HL-60 (cell line): ENCODE data around the gene HEATR1.

Source experiments
- DNase-seq, 2 experiments: peaks; one replicate each; pipeline ENCODE4 v3.0.0-alpha.2; 2010 to 2020; ENCODE audit warnings: low read depth in 1 of 2, low spot score in 1 of 2
- H3K27ac ChIP-seq: fragments of 250-450 bp; sonication (Bioruptor Pico); replicated peaks from 2 replicates; pipeline ENCODE4 v1.5.1; 2020; ENCODE audit warnings: mild to moderate bottlenecking, moderate library complexity
- H3K27me3 ChIP-seq: fragments of 250-450 bp; sonication (Bioruptor Pico); 2 replicates; pipeline ENCODE4 v1.5.1; 2021; ENCODE audit warnings: mild to moderate bottlenecking, moderate library complexity; ENCODE audit not compliant: insufficient read depth, poor library complexity, severe bottlenecking
- H3K4me3 ChIP-seq: replicated peaks from 2 replicates; pipeline ENCODE4 v1.5.1; 2011; ENCODE audit warnings: mild to moderate bottlenecking, control low read depth, low read length; ENCODE audit not compliant: insufficient read depth
- GABPA ChIP-seq: IDR thresholded peaks from 2 replicates; pipeline ENCODE4 v1.6.1; 2012; ENCODE audit warnings: low read depth
- POLR2AphosphoS5 ChIP-seq: IDR thresholded peaks from 2 replicates; pipeline ENCODE4 v1.6.1; 2012; ENCODE audit warnings: low read depth
- REST ChIP-seq: IDR thresholded peaks from 2 replicates; pipeline ENCODE4 v1.6.1; 2012; ENCODE audit warnings: low read depth; ENCODE audit not compliant: insufficient replicate concordance
- SPI1 ChIP-seq: IDR thresholded peaks from 2 replicates; pipeline ENCODE4 v1.6.1; 2012; ENCODE audit warnings: low read depth, mild to moderate bottlenecking, borderline replicate concordance
- TF ChIP-seq, protein P1 (sequence below): IDR thresholded peaks from one replicate; pipeline ENCODE4 v1.5.1; 2011; ENCODE audit warnings: low read length, control low read depth, inconsistent platforms; ENCODE audit not compliant: insufficient read depth

The HEATR1 gene

DNA sequence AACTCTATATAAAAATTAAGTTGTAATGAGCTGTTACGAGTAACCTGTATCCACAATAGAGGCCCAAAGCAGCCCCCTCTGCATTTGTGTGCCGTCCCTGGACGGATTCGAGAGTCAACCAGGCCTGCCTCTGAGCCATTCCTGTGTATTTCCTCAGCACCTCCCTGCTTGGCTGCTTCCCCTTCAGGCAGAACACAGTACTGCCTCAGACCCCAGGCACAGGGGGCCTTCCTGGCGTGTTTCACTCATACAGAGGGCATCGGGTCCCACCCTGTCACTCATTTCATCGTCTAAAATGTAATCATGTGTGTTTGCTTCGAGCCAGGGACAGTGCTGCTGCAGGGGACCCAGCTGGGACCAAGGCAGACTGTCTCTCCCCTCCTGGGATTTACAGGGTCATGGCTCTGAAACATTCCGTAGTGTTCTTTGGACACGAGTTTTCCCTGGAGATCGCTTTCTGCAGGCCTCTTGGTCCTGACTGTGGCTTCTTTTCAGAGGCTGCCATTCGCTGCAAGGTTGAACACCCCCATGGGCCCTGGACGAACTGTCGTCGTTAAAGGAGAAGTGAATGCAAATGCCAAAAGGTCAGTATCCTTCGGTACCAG is 61.1 kb downstream of the HEATR1 start:
- H3K4me3 ChIP-seq: no peak overlapping the region
- no peak overlapping the region for H3K27ac ChIP-seq
- no peak for DNase-seq
- TF ChIP-seq SPI1 (no peak), POLR2AphosphoS5 (0 out of 2 replicates have a peak, but pooled peaks have one; percentile 22)
- H3K27me3 ChIP-seq: no peaks in the 10 kb centered on the region

DNA sequence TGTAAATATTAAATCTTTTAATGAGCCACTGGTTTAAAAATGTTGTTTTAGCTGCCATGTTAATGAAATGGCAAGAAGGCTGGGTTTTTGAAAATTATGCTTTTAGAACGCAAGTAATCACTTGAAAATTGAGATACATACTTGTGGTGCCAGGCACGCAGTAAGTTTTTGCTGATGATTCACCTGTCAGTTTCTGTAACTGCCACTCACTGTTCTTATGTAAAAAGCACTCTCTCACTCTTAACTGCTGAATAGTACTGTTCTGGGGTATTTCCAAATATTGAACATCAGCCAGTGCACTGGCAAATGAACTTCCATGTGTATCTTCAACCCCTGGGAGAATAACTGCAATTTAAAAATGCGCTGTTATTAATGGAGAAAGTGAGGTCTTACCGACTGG is 62.6 kb downstream of the HEATR1 start:
- H3K4me3 ChIP-seq: no peak overlapping the region
- no peak for DNase-seq
- no peak overlapping the region for H3K27ac ChIP-seq
- H3K27me3 ChIP-seq: no peaks in the 10 kb centered on the region
- no peak for TF ChIP-seq GABPA
- TF ChIP-seq REST: no peak
- no peak for TF ChIP-seq SPI1
- no peak for TF ChIP-seq POLR2AphosphoS5
- TF ChIP-seq, protein P1, sequence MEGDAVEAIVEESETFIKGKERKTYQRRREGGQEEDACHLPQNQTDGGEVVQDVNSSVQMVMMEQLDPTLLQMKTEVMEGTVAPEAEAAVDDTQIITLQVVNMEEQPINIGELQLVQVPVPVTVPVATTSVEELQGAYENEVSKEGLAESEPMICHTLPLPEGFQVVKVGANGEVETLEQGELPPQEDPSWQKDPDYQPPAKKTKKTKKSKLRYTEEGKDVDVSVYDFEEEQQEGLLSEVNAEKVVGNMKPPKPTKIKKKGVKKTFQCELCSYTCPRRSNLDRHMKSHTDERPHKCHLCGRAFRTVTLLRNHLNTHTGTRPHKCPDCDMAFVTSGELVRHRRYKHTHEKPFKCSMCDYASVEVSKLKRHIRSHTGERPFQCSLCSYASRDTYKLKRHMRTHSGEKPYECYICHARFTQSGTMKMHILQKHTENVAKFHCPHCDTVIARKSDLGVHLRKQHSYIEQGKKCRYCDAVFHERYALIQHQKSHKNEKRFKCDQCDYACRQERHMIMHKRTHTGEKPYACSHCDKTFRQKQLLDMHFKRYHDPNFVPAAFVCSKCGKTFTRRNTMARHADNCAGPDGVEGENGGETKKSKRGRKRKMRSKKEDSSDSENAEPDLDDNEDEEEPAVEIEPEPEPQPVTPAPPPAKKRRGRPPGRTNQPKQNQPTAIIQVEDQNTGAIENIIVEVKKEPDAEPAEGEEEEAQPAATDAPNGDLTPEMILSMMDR: no peak

DNA sequence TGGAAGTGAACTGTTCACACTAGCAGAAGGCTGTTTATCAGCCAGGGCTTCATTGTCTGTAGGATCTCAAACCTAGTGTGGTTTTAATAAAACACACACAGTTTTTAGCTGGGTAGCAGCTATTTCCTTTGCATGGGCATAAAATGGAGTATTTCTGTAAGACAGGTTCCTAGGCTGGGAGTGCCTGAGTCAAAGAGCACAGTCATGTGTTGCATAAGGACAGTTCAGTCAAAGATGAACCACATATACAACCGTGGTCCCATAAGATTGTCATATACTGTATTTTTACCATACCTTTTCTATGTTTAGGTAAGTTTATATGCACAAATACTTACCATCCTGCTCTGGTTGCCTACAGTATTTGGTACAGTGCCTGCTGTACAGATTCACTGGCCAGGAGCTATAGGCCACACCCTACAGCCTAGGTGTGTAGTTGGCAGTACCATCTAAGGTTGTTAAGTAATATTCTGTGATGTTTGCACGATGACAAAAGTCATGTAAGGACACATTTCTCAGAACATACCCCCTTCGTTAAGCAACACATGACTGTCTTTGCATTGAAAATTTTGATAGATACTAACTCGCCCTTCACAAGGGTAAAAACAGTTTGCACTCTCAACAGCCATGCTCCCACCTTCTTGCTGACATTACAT is 63.4 kb downstream of the HEATR1 start:
- no peak overlapping the region for H3K27ac ChIP-seq
- DNase-seq: no peak
- H3K27me3 ChIP-seq: no peaks in the 10 kb centered on the region
- TF ChIP-seq, protein P1: no peak
- TF ChIP-seq REST: no peak
- TF ChIP-seq SPI1: no peak
- TF ChIP-seq GABPA: no peak
- TF ChIP-seq POLR2AphosphoS5: no peak
- H3K4me3 ChIP-seq: no peak overlapping the region

- Histone ChIP-seq H3K4me3 (no peak overlapping the region), H3K27ac (peak overlapping the region; percentile 24), H3K27me3 (no peaks in the 10 kb centered on the region)
- no peak for TF ChIP-seq REST
- no peak for TF ChIP-seq POLR2AphosphoS5
- no peak for TF ChIP-seq SPI1
- TF ChIP-seq GABPA: no peak
- TF ChIP-seq, protein P1: no peak
- peak in 1 of 2 experiments; percentile 10 for DNase-seq
These were observed 67.8 kb downstream of the HEATR1 start for GRCh38 chr1:236536540-236536939.
